Measurements from ENCODE around the gene MYO1B. TPM values are rescaled to one million over a fixed set of nuclear protein-coding genes. Genes with fewer than 3 reads are reported as not detected.

The MYO1B gene
- total and polyA plus RNA-seq, 2 of the 8 experiments (the other 6 are each of a cell fraction or from before 2014, with no cell fraction given), result 15.5 to 61.2 TPM

DNA sequence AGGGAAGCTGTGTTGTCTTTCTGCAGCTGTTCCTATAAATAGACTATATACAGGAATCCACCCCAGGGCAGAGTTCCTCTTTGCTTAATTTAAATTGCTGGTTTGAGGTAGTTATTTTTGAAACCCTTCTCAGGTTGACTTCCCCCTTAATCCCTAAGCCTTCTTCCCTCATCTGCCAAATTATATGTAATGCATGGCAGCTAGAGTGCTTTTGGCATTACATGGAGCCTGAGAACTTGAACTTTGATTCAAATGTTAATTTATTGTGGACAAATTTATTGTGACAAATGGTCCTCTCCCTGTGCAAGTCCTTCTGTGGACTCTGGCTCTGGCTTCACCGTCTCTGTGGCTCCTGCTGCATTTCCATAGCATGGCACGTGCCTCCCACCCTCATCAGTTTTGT, 29.2 kb downstream of the MYO1B start:
- Histone ChIP-seq H4K8ac (ENCODE audit: extremely low read depth, insufficient read depth, low read length) (no peak overlapping the region), H4K5ac (ENCODE audit: insufficient read length, low read depth, low read length) (no peak overlapping the region), H2BK15ac (ENCODE audit: low read length) (no peak overlapping the region), H3K4ac (replicated peaks; ENCODE audit: insufficient read length, low read depth, low read length) (no peak overlapping the region), H3K18ac (ENCODE audit: extremely low read depth, low read length) (no peak overlapping the region), H3K23me2 (ENCODE audit: low read depth, low read length) (no peaks in the 10 kb centered on the region), H3K9ac (replicated peaks in 1 of 4; ENCODE audit: extremely low read depth in 1 of 4, low read depth in 3 of 4, low read length in 3 of 4) (no peak overlapping the region), H4K20me1 (replicated peaks in 1 of 2; ENCODE audit: control insufficient read depth in 1 of 2, insufficient read depth in 2 of 2, low read length in 2 of 2) (peaks cover 8 to 15% of the 10 kb centered on the region in 2 experiments), H2AFZ (ENCODE audit: low read length) (no peak overlapping the region), H2BK12ac (ENCODE audit: low read depth, low read length) (no peak overlapping the region), H3K4me1 (replicated peaks in 1 of 4; ENCODE audit: control insufficient read depth in 3 of 4, insufficient read depth in 4 of 4, low read length in 3 of 4) (peaks cover 0 to 4% (median under 1%) of the 10 kb centered on the region in 4 experiments; a peak in 2 of 7 replicates), H3K14ac (ENCODE audit: insufficient read length) (no peak overlapping the region), H3K9me3 (ENCODE audit: insufficient read depth in 2 of 2, low read depth in 1 of 2, low read length in 1 of 2) (no peaks in the 10 kb centered on the region), H3K4me3 (ENCODE audit: extremely low read depth in 1 of 4, insufficient read depth in 2 of 4, low read depth in 3 of 4, low read length in 4 of 4) (no peak overlapping the region), H3K23ac (ENCODE audit: insufficient read length) (no peak overlapping the region), H3K56ac (replicated peaks; ENCODE audit: insufficient read length, low read depth, low read length) (no peak overlapping the region), H3K79me2 (ENCODE audit: control insufficient read depth in 1 of 2, insufficient read depth in 2 of 2, low read length in 2 of 2) (peaks cover 6 to 69% of the 10 kb centered on the region in 2 experiments), H3K36me3 (ENCODE audit: control insufficient read depth in 2 of 4, insufficient read depth in 4 of 4, low read length in 3 of 4) (no peaks in the 10 kb centered on the region; a peak in 2 of 8 replicates), H3K4me2 (ENCODE audit: insufficient read depth in 1 of 2, low read depth in 2 of 2, low read length in 2 of 2) (no peak overlapping the region), H2BK120ac (replicated peaks; ENCODE audit: low read depth, low read length) (no peak overlapping the region), H4K91ac (replicated peaks; ENCODE audit: insufficient read length, low read length) (no peak overlapping the region), H2BK20ac (ENCODE audit: low read length) (no peak overlapping the region), H3K27me3 (replicated peaks in 1 of 4; ENCODE audit: control insufficient read depth in 3 of 4, extremely low read depth in 1 of 4, insufficient read depth in 3 of 4, low read length in 3 of 4) (no peaks in the 10 kb centered on the region), H2BK5ac (ENCODE audit: low read depth, low read length) (no peak overlapping the region), H3K79me1 (ENCODE audit: low read depth, low read length) (peaks cover 5% of the 10 kb centered on the region; the same call in 1 of the 2 replicates), H3K27ac (ENCODE audit: low read depth, low read length) (no peak overlapping the region), H2AK5ac (ENCODE audit: low read depth, low read length) (no peak overlapping the region)
- ChIA-PET CTCF (ENCODE audit: partially characterized antibody) (interaction anchor here (1.2 kb wide), 2 partner anchors 26 to 58 kb away, joined by 3 read pairs; no protein-coding TSS in a partner anchor), POLR2A (ENCODE audit: partially characterized antibody) (interaction anchor here (1.6 kb wide), 1 partner anchor 19 kb away, joined by 5 read pairs; no protein-coding TSS in a partner anchor)
- WGBS, 2 experiments (ENCODE audit: extremely low coverage in 1 of 2, insufficient coverage in 1 of 2, insufficient read length in 1 of 2, insufficient replicate concordance in 2 of 2, low coverage in 1 of 2, low lambda C conversion rate in 2 of 2, missing lambda C conversion rate in 1 of 2), result 86% methylated on average over 2 of the region's 2 CpGs; no CpG with 5 or more reads in 1 of the 2 experiments
- DNase-seq (ENCODE audit: low read depth in 1 of 2, low spot score in 2 of 2) (no peak), FAIRE-seq (no peak)
- TF ChIP-seq CHD1 (IDR thresholded peaks at IDR 0.05; ENCODE audit: low read depth, low read length) (no peak), POU5F1 (IDR thresholded peaks at IDR 0.05; ENCODE audit: low read depth, low read length) (no peak)

Data from H1 (cell line).